ENCODE measurements around the gene SPSB4.

- TF ChIP-seq CTCF (tag by site-specific recombination; IDR thresholded peaks at IDR 0.05) (no peak), AEBP2 (tag by site-specific recombination; IDR thresholded peaks at IDR 0.05; ENCODE audit: borderline replicate concordance) (no peak), TCF7L2 (IDR thresholded peaks at IDR 0.05; ENCODE audit: borderline replicate concordance, low read depth, low read length) (no peak), ZNF768 (tag by site-specific recombination; IDR thresholded peaks at IDR 0.05) (no peak), ZBTB11 (tag by site-specific recombination; conservative IDR thresholded peaks at IDR 0.05; ENCODE audit: low read depth) (no peak), ZBTB17 (tag by site-specific recombination; IDR thresholded peaks at IDR 0.05) (no peak), SETDB1 (IDR thresholded peaks at IDR 0.05; ENCODE audit: insufficient read length, low read length) (no peak), ZBTB7A (tag by site-specific recombination; IDR thresholded peaks at IDR 0.05; ENCODE audit: low read depth) (no peak), REST (tag by site-specific recombination; IDR thresholded peaks at IDR 0.05) (no peak), SALL2 (tag by site-specific recombination; IDR thresholded peaks at IDR 0.05; ENCODE audit: borderline replicate concordance) (no peak), ZNF10 (tag by site-specific recombination; IDR thresholded peaks at IDR 0.05) (no peak)
Measured at GRCh38 chr3:141011997-141012262, 39.2 kb upstream of the SPSB4 start.
